Small intestine (tissue), 7 donors: ENCODE data around the gene APP. TPM values are rescaled to one million over a fixed set of nuclear protein-coding genes. Genes with fewer than 3 reads are reported as not detected.
"Not testable (repeated sequence)": the region's sequence is repeated elsewhere in the genome, so short reads cannot be mapped to it uniquely, and the experiment has no call there.

Experiments used
- DNase-seq, 2 donors: peaks; one replicate each; pipeline versions ENCODE4 v3.0.0 to v3.0.0-alpha.2; 2013
- FAIRE-seq: peaks from 2 replicates; lab custom pipeline; 2012; peaks lifted over from hg19 to GRCh38; lab: Jason Lieb, UNC
- H3K27ac ChIP-seq, 3 donors: one replicate each; pipeline ENCODE4 v1.5.1; 2013; ENCODE audit warnings: low read length in 2 of 3, mild to moderate bottlenecking in 2 of 3, control low read depth in 1 of 3, inconsistent platforms in 1 of 3, low read depth in 1 of 3, moderate library complexity in 1 of 3
- H3K27me3 ChIP-seq, 3 donors: one replicate each; pipeline ENCODE4 v1.6.1; 2013; ENCODE audit warnings: low read length in 3 of 3, inconsistent platforms in 1 of 3; ENCODE audit not compliant: control insufficient read depth in 3 of 3, insufficient read depth in 3 of 3
- H3K36me3 ChIP-seq, 3 donors: one replicate each; pipeline ENCODE4 v1.6.1; 2013; ENCODE audit warnings: low read length in 3 of 3, inconsistent platforms in 1 of 3, low read depth in 1 of 3, mild to moderate bottlenecking in 1 of 3, moderate library complexity in 1 of 3; ENCODE audit not compliant: control insufficient read depth in 3 of 3, insufficient read depth in 2 of 3
- H3K4me1 ChIP-seq, 3 donors: one replicate each; pipeline ENCODE4 v1.6.1; 2013; ENCODE audit warnings: low read length in 2 of 3, inconsistent platforms in 1 of 3, low read depth in 1 of 3, mild to moderate bottlenecking in 1 of 3, moderate library complexity in 1 of 3; ENCODE audit not compliant: control insufficient read depth in 3 of 3, insufficient read depth in 2 of 3
- H3K4me3 ChIP-seq, 3 donors: one replicate each; pipeline ENCODE4 v1.5.1; 2013; ENCODE audit warnings: low read length in 3 of 3, control low read depth in 1 of 3, inconsistent platforms in 1 of 3, low read depth in 1 of 3, mild to moderate bottlenecking in 1 of 3, moderate library complexity in 1 of 3
- H3K9me3 ChIP-seq, 2 donors: one replicate each; pipeline ENCODE4 v1.6.1; 2013; ENCODE audit warnings: low read depth in 1 of 2, low read length in 1 of 2; ENCODE audit not compliant: control insufficient read depth in 2 of 2, insufficient read depth in 1 of 2
- WGBS, 3 donors: extraction: QIAGEN DNeasy Blood & Tissue Kit; methylation state at CpG; one replicate each; pipeline ENCODE4 v1.1.7; 2013; 5-methylcytosine and 5-hydroxymethylcytosine counted together
- polyA plus RNA-seq, 4 donors: library from polyadenylated mRNA; stranded (reverse) in 3 of 4; unstranded in 1 of 4; fragments of 200-250 nt in 3 of 4; fragments of 120-200 nt in 1 of 4; gene quantifications; one replicate each; pipeline versions ENCODE4 v1.2.1 to v1.2.3, GENCODE V29; 2013
- donor health status: healthy with polysubstance abuse.
- donor health status: control.
- donor health status: control.
- donor health status: Bipolar disorder and iron deficiency.
- donor health status: healthy.

The APP gene
- polyA plus RNA-seq, 4 donors, result 28.6 to 319 (median 124) TPM

DNA sequence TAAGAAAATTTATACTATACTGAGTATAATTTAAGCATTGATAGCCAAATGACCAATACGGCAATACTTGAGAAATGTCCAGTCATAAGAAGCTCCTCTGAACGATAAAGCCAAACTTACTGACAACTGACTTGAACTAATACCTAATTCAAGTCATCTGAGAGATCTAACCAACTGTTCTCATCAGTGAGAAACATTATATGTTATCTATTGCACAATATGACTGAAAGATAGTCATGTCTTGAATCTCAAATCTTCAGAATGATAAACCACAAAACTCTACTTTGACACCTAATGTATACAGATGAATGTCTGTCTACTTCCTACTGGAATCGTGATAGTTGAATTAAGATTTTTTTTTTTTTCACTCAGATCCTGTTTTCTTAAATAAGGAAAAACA is 39.0 kb downstream of the APP start:
- no peak for DNase-seq
- peak; percentile 61 for FAIRE-seq
- Histone ChIP-seq H3K4me1 (peaks cover 0 to under 1% (median 0%) of the 10 kb centered on the region in 3 donors), H3K27me3 (no peaks in the 10 kb centered on the region), H3K27ac (no peak overlapping the region), H3K36me3 (peaks cover 0 to 2% (median 0%) of the 10 kb centered on the region in 3 donors), H3K9me3 (no peaks in the 10 kb centered on the region), H3K4me3 (no peak overlapping the region)
- 77 to 87% (median 79%) methylated on average over 3 of the region's 3 CpGs for WGBS, 3 donors

DNA sequence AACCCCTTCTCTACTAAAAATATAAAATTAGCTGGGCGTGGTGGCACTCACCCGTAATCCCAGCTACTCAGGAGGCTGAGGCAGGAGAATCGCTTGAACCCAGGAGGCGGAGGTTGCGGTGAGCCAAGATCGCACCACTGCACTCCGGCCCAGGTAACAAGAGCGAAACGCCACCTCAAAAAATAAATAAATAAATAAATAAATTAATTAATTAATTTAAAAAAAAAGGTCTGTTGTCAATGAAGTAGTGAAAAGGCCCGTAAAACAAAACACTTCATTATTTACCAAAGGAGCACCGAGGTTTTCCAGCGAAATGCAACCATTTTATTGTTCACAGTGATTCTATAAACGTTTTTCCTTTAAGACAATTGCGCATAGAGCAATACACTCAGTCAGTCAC is 39.5 kb downstream of the APP start:
- not testable (repeated sequence) for H3K36me3 ChIP-seq, H3K4me1 ChIP-seq, H3K27ac ChIP-seq, FAIRE-seq, DNase-seq, H3K4me3 ChIP-seq, H3K27me3 ChIP-seq, H3K9me3 ChIP-seq
- WGBS, 3 donors, result 87 to 88% (median 88%) methylated on average over 14 of the region's 14 CpGs

DNA sequence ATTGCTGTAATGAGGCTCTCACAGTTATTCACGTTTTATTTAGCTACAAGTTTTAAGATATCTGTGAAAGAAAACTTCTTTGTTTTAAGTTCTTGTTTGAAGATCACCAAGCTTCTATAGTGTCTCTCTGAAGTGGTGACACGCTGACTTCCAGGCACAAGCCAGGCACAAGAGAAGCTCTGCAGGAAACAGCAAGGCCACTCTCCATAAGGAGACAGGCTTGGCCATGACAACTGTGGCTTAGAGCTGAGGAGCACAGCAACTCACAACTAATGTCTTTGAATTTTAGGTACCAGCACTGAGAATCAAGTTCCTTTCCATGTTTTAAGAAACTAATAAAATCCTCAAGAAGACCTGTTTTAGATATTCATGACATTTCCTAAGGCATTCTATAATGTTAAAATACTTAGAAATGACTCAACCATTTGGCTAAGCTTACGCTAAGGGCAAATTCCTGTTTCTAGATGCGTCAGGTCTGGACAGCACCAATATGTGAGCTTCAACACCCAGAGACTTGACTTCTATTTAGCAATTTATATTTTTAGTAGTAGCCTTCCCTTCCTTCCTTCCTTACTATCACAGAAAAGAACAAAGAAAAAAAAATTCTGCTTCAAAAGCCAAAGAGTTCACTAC is 40.2 kb downstream of the APP start:
- H3K9me3 ChIP-seq, result no peaks in the 10 kb centered on the region
- DNase-seq, result no peak
- peaks cover 0 to 6% (median 0%) of the 10 kb centered on the region in 3 donors for H3K4me1 ChIP-seq
- H3K27ac ChIP-seq, result no peak overlapping the region
- H3K36me3 ChIP-seq, result peaks cover 0 to 2% (median 0%) of the 10 kb centered on the region in 3 donors
- FAIRE-seq, result no peak
- no peaks in the 10 kb centered on the region for H3K27me3 ChIP-seq
- 71 to 78% (median 73%) methylated on average over 4 of the region's 4 CpGs for WGBS, 3 donors
- no peak overlapping the region for H3K4me3 ChIP-seq

GRCh38 chr21:26127918-26128317 is 42.7 kb downstream of the APP start:
- FAIRE-seq, result no peak
- Histone ChIP-seq H3K9me3 (no peaks in the 10 kb centered on the region), H3K27me3 (no peaks in the 10 kb centered on the region), H3K27ac (peak overlapping the region in 2 of 3 donors; percentile 11 to 27), H3K4me1 (peaks cover 3 to 10% (median 8%) of the 10 kb centered on the region in 3 donors), H3K36me3 (peaks cover 0 to 2% (median 0%) of the 10 kb centered on the region in 3 donors), H3K4me3 (no peak overlapping the region)
- DNase-seq, result peak in 1 of 2 donors; percentile 32
- 38 to 55% (median 48%) methylated on average over 6 of the region's 6 CpGs for WGBS, 3 donors

DNA sequence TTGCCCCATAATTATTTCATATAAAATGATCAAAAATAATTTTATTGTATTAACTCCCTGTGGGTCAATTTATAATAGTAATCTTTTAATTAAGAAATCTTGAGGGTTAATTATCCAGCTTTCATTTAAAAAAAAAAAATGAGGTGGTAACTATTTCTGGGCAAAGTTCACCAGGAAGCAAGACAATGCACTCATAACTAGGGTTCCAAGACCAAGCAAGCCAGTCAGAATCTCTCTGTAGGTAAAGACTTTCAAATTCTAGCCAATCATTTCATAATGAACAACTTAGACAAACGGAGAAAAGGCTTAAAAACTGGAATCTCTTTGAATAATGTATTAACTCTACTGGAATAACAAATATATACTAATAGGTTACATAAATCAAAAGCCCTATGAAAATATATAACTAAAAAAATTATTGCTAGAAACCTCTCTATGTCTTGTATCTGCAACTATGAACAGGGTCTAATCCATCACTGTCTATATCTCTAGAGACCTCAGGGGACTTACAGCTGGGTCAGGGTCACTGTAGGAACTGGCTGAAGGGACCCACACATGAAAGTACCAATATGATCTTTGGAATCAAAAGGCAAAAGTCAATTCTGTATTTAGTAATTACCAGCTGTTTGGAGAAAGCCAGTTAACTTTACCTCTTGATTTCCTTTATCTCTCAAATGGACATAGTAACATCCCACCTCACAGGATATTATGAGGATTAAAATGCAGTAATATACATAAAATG is 43.3 kb downstream of the APP start:
- H3K27me3 ChIP-seq, result no peaks in the 10 kb centered on the region
- peak overlapping the region in 1 of 3 donors; percentile 44 for H3K27ac ChIP-seq
- FAIRE-seq (peak; percentile 55), DNase-seq (peak in 1 of 2 donors; percentile 60)
- no peak overlapping the region for H3K4me3 ChIP-seq
- peaks cover 0 to 2% (median 0%) of the 10 kb centered on the region in 3 donors for H3K36me3 ChIP-seq
- 5 to 53% (median 28%) methylated on average over 1 of the region's 1 CpG for WGBS, 3 donors
- H3K9me3 ChIP-seq, result no peaks in the 10 kb centered on the region
- peaks cover 3 to 10% (median 8%) of the 10 kb centered on the region in 3 donors for H3K4me1 ChIP-seq

GRCh38 chr21:26126168-26126553 is 44.4 kb downstream of the APP start:
- FAIRE-seq (no peak), DNase-seq (no peak)
- Histone ChIP-seq H3K9me3 (no peaks in the 10 kb centered on the region), H3K4me3 (no peak overlapping the region), H3K27me3 (no peaks in the 10 kb centered on the region), H3K4me1 (peaks cover 3 to 10% (median 8%) of the 10 kb centered on the region in 3 donors), H3K27ac (no peak overlapping the region), H3K36me3 (peaks cover 0 to 2% (median 0%) of the 10 kb centered on the region in 3 donors)
- 90 to 91% (median 91%) methylated on average over 4 of the region's 4 CpGs for WGBS, 3 donors

GRCh38 chr21:26125433-26126167 is 45.0 kb downstream of the APP start:
- FAIRE-seq (no peak), DNase-seq (no peak)
- no peak overlapping the region for H3K27ac ChIP-seq
- H3K27me3 ChIP-seq, result no peaks in the 10 kb centered on the region
- peaks cover 0 to 2% (median 0%) of the 10 kb centered on the region in 3 donors for H3K36me3 ChIP-seq
- H3K4me1 ChIP-seq, result peaks cover 3 to 10% (median 8%) of the 10 kb centered on the region in 3 donors
- no peak overlapping the region for H3K4me3 ChIP-seq
- H3K9me3 ChIP-seq, result no peaks in the 10 kb centered on the region
- WGBS, 3 donors, result 60 to 77% (median 69%) methylated on average over 8 of the region's 8 CpGs

DNA sequence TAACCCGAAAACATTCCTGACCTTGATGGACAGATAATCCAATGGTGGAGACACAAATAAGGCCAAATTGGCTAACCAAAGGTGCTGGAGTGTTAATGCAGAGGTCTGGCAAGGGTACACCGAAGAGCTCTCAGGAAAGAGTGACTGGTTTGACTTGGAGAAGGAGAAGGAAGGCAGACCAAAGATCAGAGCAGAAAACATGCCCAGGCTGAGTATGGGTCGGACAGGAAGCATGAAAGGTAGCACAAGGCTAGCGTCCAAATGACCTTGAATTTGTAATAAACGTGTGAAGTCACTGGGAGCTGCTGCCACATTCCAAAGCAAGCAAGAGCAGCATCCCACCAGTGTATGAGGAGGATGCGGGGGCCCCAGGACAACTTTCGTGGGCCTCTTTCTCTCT is 45.7 kb downstream of the APP start:
- DNase-seq, result peak in 1 of 2 donors; percentile 45
- Histone ChIP-seq H3K9me3 (no peaks in the 10 kb centered on the region), H3K27me3 (no peaks in the 10 kb centered on the region), H3K27ac (no peak overlapping the region), H3K4me3 (no peak overlapping the region), H3K36me3 (no peaks in the 10 kb centered on the region), H3K4me1 (peaks cover 3 to 10% (median 8%) of the 10 kb centered on the region in 3 donors)
- WGBS, 3 donors, result 47 to 61% (median 52%) methylated on average over 7 of the region's 7 CpGs
- no peak for FAIRE-seq
